Measurements from ENCODE around the gene CSN1S1.

DNA sequence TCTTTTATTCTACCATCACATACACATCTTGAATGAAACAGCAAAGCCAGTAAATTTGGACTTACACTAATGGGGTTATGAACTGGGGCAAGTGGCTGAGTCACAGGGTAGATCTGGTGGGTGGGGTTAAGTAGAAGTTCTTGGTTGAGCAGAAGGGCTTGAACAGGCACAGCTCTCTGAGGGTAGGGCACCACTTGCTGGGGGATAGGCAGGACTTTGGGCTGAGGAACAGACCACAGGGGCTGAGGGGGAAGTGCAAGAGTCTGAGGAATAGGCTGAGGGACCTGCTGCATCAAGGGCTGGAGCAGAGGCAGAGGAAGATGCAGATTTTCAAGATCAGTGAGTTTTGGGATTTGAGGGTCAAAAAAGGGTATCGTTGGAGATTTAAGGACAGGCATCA is 26.3 kb downstream of the CSN1S1 start:
- TF ChIP-seq CTCF (IDR thresholded peaks at IDR 0.05; ENCODE audit: poor library complexity) (no peak), EZH2 (IDR thresholded peaks at IDR 0.05; ENCODE audit: borderline replicate concordance) (no peak)

Data from hepatocyte (in vitro differentiated cells).